ENCODE data around the gene SPATA3. TPM values are rescaled to one million over a fixed set of nuclear protein-coding genes. Genes with fewer than 3 reads are reported as not detected.

The SPATA3 gene
- total and polyA plus RNA-seq, 2 of the 13 experiments (the other 11 are each of a cell fraction or from before 2014, with no cell fraction given), result not detected

- FAIRE-seq, result peak; percentile 96
- CTCF ChIA-PET (ENCODE audit: low intra/inter-chr PET ratio, low total read pairs), result interaction anchor here (4.3 kb wide), 1 partner anchor 13 kb away, joined by 25 read pairs; the partner anchor contains the start of gene C2orf72
- POLR2A ChIA-PET, result interaction anchor here (0.8 to 7.7 kb wide), 30 partner anchors 8 to 658 kb away, joined by 3 to 399 read pairs (median 5); partner anchors contain the start of genes C2orf72, ITM2C, NCL and PTMA
- Histone ChIP-seq H3K4me1 (ENCODE audit: insufficient read depth, low read length) (peaks cover 82% of the 10 kb centered on the region), H3K27me3 (ENCODE audit: control insufficient read depth in 1 of 2, insufficient read depth in 2 of 2, low read length in 2 of 2) (no peaks in the 10 kb centered on the region; a peak in 1 of 5 replicates), H3K27ac (ENCODE audit: extremely low read length, insufficient read depth, low read length) (peak overlapping the region; percentile 97), H3K9ac (ENCODE audit: insufficient read depth, low read depth, low read length) (peak overlapping the region; percentile 81), H3K79me2 (ENCODE audit: insufficient read depth, low read length) (no peaks in the 10 kb centered on the region), H3K36me3 (replicated peaks in 1 of 2; ENCODE audit: control insufficient read depth in 1 of 2, insufficient read depth in 2 of 2, low read length in 2 of 2) (peaks cover 3 to 11% of the 10 kb centered on the region in 2 experiments; a peak in 4 of 5 replicates), H4K20me1 (ENCODE audit: insufficient read depth, low read length) (no peaks in the 10 kb centered on the region), H2AFZ (ENCODE audit: low read length) (no peak overlapping the region), H3K9me3 (ENCODE audit: low read length) (no peaks in the 10 kb centered on the region), H3K4me2 (ENCODE audit: low read depth, low read length) (peak overlapping the region; percentile 100), H3K4me3 (replicated peaks in 1 of 3; ENCODE audit: insufficient read depth in 1 of 3, low read depth in 2 of 3, low read length in 3 of 3) (peak overlapping the region; percentile 40 to 82 (median 57))
- TSS peak; percentile 20 for BruUV-seq (replicated peaks)
- DNase-seq (ENCODE audit: low spot score), result peak; percentile 100
- intact Hi-C loops (cut with micrococcal nuclease; ENCODE audit: unreplicated experiment), result loop anchor here (1.0 to 10.0 kb wide), 6 partner anchors 10 to 412 kb away; partner anchors contain the start of genes ITM2C and NCL
- in situ Hi-C loops (cut with HindIII; ENCODE audit: extremely low pct_ligation_motif_present, low pct_unique_long_range_greater_than_20kb), result loop anchor here (5.0 kb wide), 1 partner anchor 53 kb away; the partner anchor contains the start of gene SPATA3
- WGBS (ENCODE audit: low lambda C conversion rate), result 0% methylated on average over 9 of the region's 9 CpGs
- ATAC-seq, result peak; percentile 76
- peak; percentile 45; the same call in 1 of the 2 replicates for TF ChIP-seq ZNF34 (CRISPR knock-in tag; IDR thresholded peaks at IDR 0.05; ENCODE audit: borderline replicate concordance)
- peak; percentile 98 for TF ChIP-seq REL (CRISPR knock-in tag; conservative IDR thresholded peaks at IDR 0.05)
- peak; percentile 42 for TF ChIP-seq TGIF2 (CRISPR knock-in tag; IDR thresholded peaks at IDR 0.05)
- peak; percentile 94 for TF ChIP-seq ZMYM4 (CRISPR knock-in tag; IDR thresholded peaks at IDR 0.05)
- TF ChIP-seq ZNF878 (CRISPR knock-in tag; IDR thresholded peaks at IDR 0.05), result peak; percentile 99
- TF ChIP-seq ZNF614 (CRISPR knock-in tag; IDR thresholded peaks at IDR 0.05; ENCODE audit: borderline replicate concordance), result peak; percentile 99
- TF ChIP-seq ZNF839 (CRISPR knock-in tag; IDR thresholded peaks at IDR 0.05; ENCODE audit: borderline replicate concordance), result no peak; the same call in 1 of the 2 replicates
- no peak for TF ChIP-seq TCF7L2 (IDR thresholded peaks at IDR 0.05; ENCODE audit: low read depth, low read length)
- TF ChIP-seq MXI1 (IDR thresholded peaks at IDR 0.05; ENCODE audit: borderline replicate concordance, low read depth, low read length), result peak; percentile 88; the same call in 2 of the 3 replicates
- TF ChIP-seq, protein P1, sequence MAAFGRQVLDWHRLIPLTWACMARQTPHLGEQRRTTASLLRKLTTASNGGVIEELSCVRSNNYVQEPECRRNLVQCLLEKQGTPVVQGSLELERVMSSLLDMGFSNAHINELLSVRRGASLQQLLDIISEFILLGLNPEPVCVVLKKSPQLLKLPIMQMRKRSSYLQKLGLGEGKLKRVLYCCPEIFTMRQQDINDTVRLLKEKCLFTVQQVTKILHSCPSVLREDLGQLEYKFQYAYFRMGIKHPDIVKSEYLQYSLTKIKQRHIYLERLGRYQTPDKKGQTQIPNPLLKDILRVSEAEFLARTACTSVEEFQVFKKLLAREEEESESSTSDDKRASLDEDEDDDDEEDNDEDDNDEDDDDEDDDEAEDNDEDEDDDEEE (CRISPR knock-in tag; IDR thresholded peaks at IDR 0.05), result no peak; the same call in 1 of the 2 replicates
- peak; percentile 98 for TF ChIP-seq ZNF331 (CRISPR knock-in tag; IDR thresholded peaks at IDR 0.05)
- TF ChIP-seq JUNB (CRISPR knock-in tag; IDR thresholded peaks at IDR 0.05; ENCODE audit: borderline replicate concordance), result peak; percentile 62; the same call in 1 of the 2 replicates
- TF ChIP-seq SRSF4 (IDR thresholded peaks at IDR 0.05; ENCODE audit: low read depth, low read length, poor library complexity, severe bottlenecking), result no peak
- TF ChIP-seq AKNA (CRISPR knock-in tag; IDR thresholded peaks at IDR 0.05; ENCODE audit: borderline replicate concordance), result 0 out of 2 replicates have a peak, but pooled peaks have one; percentile 12
- no peak; the same call in none of the 2 replicates for TF ChIP-seq DMAP1 (CRISPR knock-in tag; IDR thresholded peaks at IDR 0.05)
- TF ChIP-seq ZNF138 (CRISPR knock-in tag; IDR thresholded peaks at IDR 0.05; ENCODE audit: low read depth), result no peak
- peak; percentile 92; the same call in 1 of the 2 replicates for TF ChIP-seq ZNF543 (CRISPR knock-in tag; IDR thresholded peaks at IDR 0.05)
Observed at GRCh38 chr2:231050018-231050901, 54.3 kb downstream of the SPATA3 start.
